IPS DF 6.9 (cell line): ENCODE results near the gene OR1J4.

Experiments
- DNase-seq: peaks from one replicate; pipeline ENCODE4 v3.0.0-alpha.2; 2013; ENCODE audit warnings: low read depth, low spot score
- H3K27ac ChIP-seq: one replicate; pipeline ENCODE4 v1.5.1; 2013; ENCODE audit warnings: low read length, control low read depth
- H3K27me3 ChIP-seq: 2 replicates; pipeline ENCODE4 v1.6.1; 2013; ENCODE audit warnings: mild to moderate bottlenecking, low read length; ENCODE audit not compliant: control insufficient read depth, insufficient read depth
- H3K36me3 ChIP-seq: 2 replicates; pipeline ENCODE4 v1.6.1; 2013; ENCODE audit warnings: low read length; ENCODE audit not compliant: control insufficient read depth, insufficient read depth
- H3K4me1 ChIP-seq: 2 replicates; pipeline ENCODE4 v1.6.1; 2013; ENCODE audit warnings: low read length; ENCODE audit not compliant: control insufficient read depth, insufficient read depth
- H3K4me3 ChIP-seq: 2 replicates; pipeline ENCODE4 v1.5.1; 2013; ENCODE audit warnings: mild to moderate bottlenecking, low read length
- H3K9me3 ChIP-seq: 2 replicates; pipeline ENCODE4 v1.6.1; 2013; ENCODE audit warnings: low read length, inconsistent platforms; ENCODE audit not compliant: control insufficient read depth, insufficient read depth
- WGBS: extraction: QIAGEN DNeasy Blood & Tissue Kit; methylation state at CpG from one replicate; pipeline ENCODE4 v1.1.7; 2013; ENCODE audit warnings: mixed read lengths, missing lambda C conversion rate; ENCODE audit not compliant: insufficient read length, insufficient coverage; 5-methylcytosine and 5-hydroxymethylcytosine counted together

The OR1J4 gene

DNA sequence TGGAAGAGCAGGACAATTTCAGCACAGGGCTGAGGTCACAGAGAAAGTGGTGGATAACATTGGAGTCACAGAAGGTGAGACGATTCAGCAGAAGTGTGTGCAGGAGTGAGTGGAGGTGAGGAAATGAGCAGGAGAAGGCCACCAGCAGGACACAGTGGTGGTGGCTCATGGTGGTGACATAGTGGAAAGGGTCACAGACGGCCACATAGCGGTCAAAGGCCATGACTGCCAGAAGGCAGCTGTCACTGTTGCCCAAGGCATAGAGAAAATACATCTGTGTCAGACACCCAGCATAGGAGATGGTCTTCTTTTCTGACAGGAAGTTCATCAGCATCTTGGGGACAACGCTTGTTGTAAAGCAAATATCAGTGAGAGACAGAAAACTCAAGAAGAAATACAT, 49.0 kb downstream of the OR1J4 start:
- Histone ChIP-seq H3K36me3 (no peaks in the 10 kb centered on the region), H3K4me1 (no peaks in the 10 kb centered on the region), H3K9me3 (peaks cover 1% of the 10 kb centered on the region), H3K27ac (no peak overlapping the region), H3K4me3 (no peak overlapping the region), H3K27me3 (no peaks in the 10 kb centered on the region)
- WGBS: no CpG with 5 or more reads among the region's 4 CpGs
- no peak for DNase-seq
